ENCODE measurements around the gene ARSG. TPM values are rescaled to one million over a fixed set of nuclear protein-coding genes. Genes with fewer than 3 reads are reported as not detected.

ARSG gene
- polyA plus RNA-seq, 2 of the 4 experiments (the other 2 are of a cell fraction) = 0.57 to 1.7 TPM

DNA sequence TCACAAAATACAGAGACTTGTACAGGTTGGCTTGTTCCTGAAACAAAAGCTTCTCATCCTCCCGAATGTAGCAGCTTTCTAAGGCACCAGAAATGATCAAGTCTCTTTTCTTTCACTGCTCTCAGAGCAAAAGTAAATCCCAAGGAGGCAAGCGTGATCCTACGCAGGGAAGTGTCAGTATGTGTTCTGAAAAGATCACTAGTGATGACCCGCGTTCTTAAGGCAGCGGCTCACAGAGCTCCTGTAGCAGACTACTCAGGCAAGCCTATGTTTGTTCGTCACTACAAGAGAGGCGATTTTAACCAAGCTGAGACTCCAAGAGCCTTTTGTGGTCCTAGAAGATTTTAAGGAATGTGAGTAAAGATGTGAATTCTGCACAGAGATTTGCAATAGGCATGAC lies 131.5 kb downstream of the ARSG start (continued):
- no peak for TF ChIP-seq HOXA7 (CRISPR knock-in tag; IDR thresholded peaks at IDR 0.05)

DNA sequence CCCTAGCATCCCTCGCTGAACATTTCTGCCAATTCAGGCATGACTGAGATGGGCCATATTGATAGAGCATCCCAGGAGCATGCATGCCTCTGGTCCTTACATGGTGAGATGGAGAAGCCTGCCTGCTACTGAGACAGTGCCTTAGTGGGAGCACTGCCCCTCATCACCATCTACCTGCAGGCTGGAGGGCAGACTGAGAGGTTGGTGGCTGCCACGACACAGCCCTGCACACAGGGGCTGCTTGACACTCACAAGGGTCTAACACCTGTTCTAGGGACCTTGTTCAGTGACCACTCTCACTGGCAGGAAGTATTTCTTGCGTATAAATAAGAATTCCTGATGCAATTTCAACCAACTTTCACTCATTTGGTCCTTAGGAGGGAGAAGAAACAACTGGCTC lies 132.0 kb downstream of the ARSG start:
- Histone ChIP-seq H3K9me3 (no peaks in the 10 kb centered on the region), H3K4me1 (no peaks in the 10 kb centered on the region), H3K4me3 (no peak overlapping the region), H3K27ac (no peak overlapping the region), H3K4me2 (no peak overlapping the region)
- ATAC-seq (no peak), FAIRE-seq (no peak), DNase-seq (ENCODE audit: low read depth in 1 of 2, low spot score in 1 of 2) (no peak)
- ChIA-PET POLR2A (no interaction called here), CTCF (interaction anchor here (1.2 to 1.6 kb wide), 3 partner anchors 13 to 43 kb away, joined by 4 to 9 read pairs (median 8); no protein-coding TSS in a partner anchor)
- TF ChIP-seq BHLHE40 (IDR thresholded peaks at IDR 0.05; ENCODE audit: low read depth, low read length) (no peak), RCOR1 (IDR thresholded peaks at IDR 0.05; ENCODE audit: low read depth, low read length) (no peak), ZNF302 (CRISPR knock-in tag; IDR thresholded peaks at IDR 0.05) (no peak), TP53 (CRISPR knock-in tag; IDR thresholded peaks at IDR 0.05) (no peak), EHMT2 (IDR thresholded peaks at IDR 0.05; ENCODE audit: low read depth) (no peak), CHD4 (IDR thresholded peaks at IDR 0.05; ENCODE audit: borderline replicate concordance) (no peak), CHD2 (IDR thresholded peaks at IDR 0.05; ENCODE audit: low read length, partially characterized antibody) (no peak), EP300 (IDR thresholded peaks at IDR 0.05) (no peak), NR3C1 (IDR thresholded peaks at IDR 0.05) (no peak), SMC3 (IDR thresholded peaks at IDR 0.05) (no peak), ZC3H11A (IDR thresholded peaks at IDR 0.05) (no peak), FOSL2 (IDR thresholded peaks at IDR 0.05) (no peak), FOSL2 (CRISPR knock-in tag; IDR thresholded peaks at IDR 0.05) (no peak)
- WGBS (ENCODE audit: missing lambda C conversion rate) = 44% methylated on average over 3 of the region's 3 CpGs

DNA sequence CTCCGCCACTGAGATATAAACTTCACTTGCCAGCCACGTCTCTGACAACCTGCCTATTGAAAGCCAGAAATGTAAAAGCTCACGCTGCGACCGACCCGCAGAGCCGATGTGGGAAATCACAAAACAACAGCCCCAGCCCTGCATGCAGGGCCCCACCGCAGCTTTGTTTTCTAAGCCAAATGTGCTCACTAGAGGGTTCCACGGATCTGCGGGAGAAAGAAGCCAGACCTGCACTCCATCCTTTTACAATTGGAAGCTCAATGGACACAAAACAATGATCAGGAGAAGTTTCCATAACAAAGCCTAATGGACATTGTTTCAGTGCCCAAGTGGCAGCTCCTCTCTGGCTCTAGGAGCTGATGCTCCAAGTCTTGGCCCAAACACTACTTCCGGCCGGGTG lies 132.9 kb downstream of the ARSG start:
- Histone ChIP-seq H3K4me3 (no peak overlapping the region), H3K4me2 (no peak overlapping the region), H3K4me1 (no peaks in the 10 kb centered on the region), H3K9me3 (no peaks in the 10 kb centered on the region), H3K27ac (no peak overlapping the region)
- TF ChIP-seq SREBF2 (IDR thresholded peaks at IDR 0.05) = no peak
- TF ChIP-seq EP300 (IDR thresholded peaks at IDR 0.05) = no peak
- TF ChIP-seq POLR2AphosphoS2 (conservative IDR thresholded peaks at IDR 0.05; ENCODE audit: low read length) = no peak
- TF ChIP-seq MAZ (IDR thresholded peaks at IDR 0.05; ENCODE audit: borderline replicate concordance, low read depth, low read length) = no peak
- no peak for TF ChIP-seq FOSL2 (IDR thresholded peaks at IDR 0.05)
- no peak for TF ChIP-seq FOSL2 (CRISPR knock-in tag; IDR thresholded peaks at IDR 0.05)
- TF ChIP-seq NFE2L2 (conservative IDR thresholded peaks at IDR 0.05; ENCODE audit: low read length) = no peak
- no peak for TF ChIP-seq GATA3 (IDR thresholded peaks at IDR 0.05; ENCODE audit: borderline replicate concordance)
- no peak for TF ChIP-seq RARB (CRISPR knock-in tag; IDR thresholded peaks at IDR 0.05)
- TF ChIP-seq, protein P1, sequence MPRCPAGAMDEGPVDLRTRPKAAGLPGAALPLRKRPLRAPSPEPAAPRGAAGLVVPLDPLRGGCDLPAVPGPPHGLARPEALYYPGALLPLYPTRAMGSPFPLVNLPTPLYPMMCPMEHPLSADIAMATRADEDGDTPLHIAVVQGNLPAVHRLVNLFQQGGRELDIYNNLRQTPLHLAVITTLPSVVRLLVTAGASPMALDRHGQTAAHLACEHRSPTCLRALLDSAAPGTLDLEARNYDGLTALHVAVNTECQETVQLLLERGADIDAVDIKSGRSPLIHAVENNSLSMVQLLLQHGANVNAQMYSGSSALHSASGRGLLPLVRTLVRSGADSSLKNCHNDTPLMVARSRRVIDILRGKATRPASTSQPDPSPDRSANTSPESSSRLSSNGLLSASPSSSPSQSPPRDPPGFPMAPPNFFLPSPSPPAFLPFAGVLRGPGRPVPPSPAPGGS (IDR thresholded peaks at IDR 0.05) = no peak
- TF ChIP-seq CBX8 (IDR thresholded peaks at IDR 0.05) = no peak
- no peak for TF ChIP-seq ZC3H11A (IDR thresholded peaks at IDR 0.05)
- TF ChIP-seq ZSCAN20 (CRISPR knock-in tag; IDR thresholded peaks at IDR 0.05) = no peak
- no peak for TF ChIP-seq FOSB (CRISPR knock-in tag; IDR thresholded peaks at IDR 0.05)
- TF ChIP-seq CEBPB (IDR thresholded peaks at IDR 0.05) = no peak
- TF ChIP-seq NR3C1 (IDR thresholded peaks at IDR 0.05) = no peak
- no peak for TF ChIP-seq EHMT2 (IDR thresholded peaks at IDR 0.05; ENCODE audit: low read depth)
- TF ChIP-seq FOXS1 (CRISPR knock-in tag; IDR thresholded peaks at IDR 0.05) = no peak
- no peak for TF ChIP-seq MAFK (IDR thresholded peaks at IDR 0.05; ENCODE audit: partially characterized antibody)
- no peak for FAIRE-seq
- CTCF ChIA-PET = interaction anchor here (0.6 to 2.6 kb wide), 5 partner anchors 9 to 161 kb away, joined by 3 to 18 read pairs (median 7); no protein-coding TSS in a partner anchor
- no peak for ATAC-seq
- POLR2A ChIA-PET = no interaction called here
- DNase-seq (ENCODE audit: low read depth in 1 of 2, low spot score in 1 of 2) = no peak
- WGBS (ENCODE audit: missing lambda C conversion rate) = 87% methylated on average over 12 of the region's 12 CpGs
